WTC11 (cell line): ENCODE measurements around the gene DCTD. TPM values are rescaled to one million over a fixed set of nuclear protein-coding genes. Genes with fewer than 3 reads are reported as not detected.

Experiments used
- ATAC-seq: fragments of 200-7000 bp; cut with Tn5 transposase; 2 replicates; pipeline ENCODE4 v1.10.0; 2021; ENCODE audit warnings: mild to moderate bottlenecking, moderate library complexity
- CTCF ChIA-PET: fragments of 300-600 bp; sonication (Branson Sonifier 250); formaldehyde crosslinking; loops from one replicate; lab custom pipeline; 2021; ENCODE audit warnings: antibody characterized with exemption; lab: Charles Lee
- POLR2A ChIA-PET: fragments of 350-600 bp; sonication (Branson Sonifier 250); formaldehyde crosslinking; loops from one replicate; lab custom pipeline; 2021; ENCODE audit warnings: antibody characterized with exemption; lab: Charles Lee
- DNase-seq: peaks from one replicate; pipeline ENCODE4 v3.0.0; 2021; ENCODE audit warnings: low spot score
- H3K27ac Mint-ChIP-seq: 2 replicates; pipeline ENCODE4 v1.8.0; 2021; ENCODE audit warnings: mixed read lengths
- H3K27me3 Mint-ChIP-seq: 2 replicates; pipeline ENCODE4 v1.8.0; 2021; ENCODE audit warnings: low read depth, mild to moderate bottlenecking, moderate library complexity, mixed read lengths
- H3K36me3 Mint-ChIP-seq: 2 replicates; pipeline ENCODE4 v1.8.0; 2021; ENCODE audit warnings: mixed read lengths
- H3K4me1 Mint-ChIP-seq: 2 replicates; pipeline ENCODE4 v1.8.0; 2022; ENCODE audit warnings: mixed read lengths
- H3K4me3 Mint-ChIP-seq: 2 replicates; pipeline ENCODE4 v1.8.0; 2021; ENCODE audit warnings: mild to moderate bottlenecking, moderate library complexity, mixed read lengths
- H3K9me3 Mint-ChIP-seq: 2 replicates; pipeline ENCODE4 v1.8.0; 2021; ENCODE audit warnings: mixed read lengths
- CREB1 ChIP-seq: sonication (generic); formaldehyde crosslinking; IDR thresholded peaks from 2 replicates; pipeline ENCODE4 v1.8.0; 2023; ENCODE audit warnings: mild to moderate bottlenecking, missing genetic modification reagents
- ETV6 ChIP-seq: sonication (generic); formaldehyde crosslinking; IDR thresholded peaks from 2 replicates; pipeline ENCODE4 v1.8.1; 2022; ENCODE audit warnings: mild to moderate bottlenecking, missing genetic modification reagents
- FOXP1 ChIP-seq: sonication (generic); formaldehyde crosslinking; IDR thresholded peaks from 2 replicates; pipeline ENCODE4 v1.8.0; 2022; ENCODE audit warnings: missing genetic modification reagents, mild to moderate bottlenecking, moderate library complexity, borderline replicate concordance
- JAZF1 ChIP-seq: fragments of 250-450 bp; sonication (Bioruptor Pico); IDR thresholded peaks from 2 replicates; pipeline ENCODE4 v1.9.0; 2021; ENCODE audit warnings: moderate library complexity, mild to moderate bottlenecking, inconsistent platforms
- NFATC4 ChIP-seq: fragments of 250-450 bp; sonication (Bioruptor Pico); IDR thresholded peaks from 2 replicates; pipeline ENCODE4 v1.9.0; 2021; ENCODE audit warnings: mild to moderate bottlenecking
- NFE2L1 ChIP-seq: sonication (generic); formaldehyde crosslinking; IDR thresholded peaks from 2 replicates; pipeline ENCODE4 v1.8.1; 2023; ENCODE audit warnings: missing genetic modification reagents
- NFYB ChIP-seq: sonication (generic); formaldehyde crosslinking; conservative IDR thresholded peaks from 2 replicates; pipeline ENCODE4 v1.8.0; 2022; ENCODE audit warnings: low read depth, missing genetic modification reagents
- NR3C1 ChIP-seq: sonication (generic); formaldehyde crosslinking; conservative IDR thresholded peaks from 2 replicates; pipeline ENCODE4 v1.8.1; 2023; ENCODE audit warnings: low read depth, mild to moderate bottlenecking, missing genetic modification reagents
- PRRX2 ChIP-seq: fragments of 250-450 bp; sonication (Bioruptor Pico); IDR thresholded peaks from 2 replicates; pipeline ENCODE4 v1.8.0; 2021; ENCODE audit warnings: mild to moderate bottlenecking
- SMAD4 ChIP-seq: sonication (generic); formaldehyde crosslinking; IDR thresholded peaks from 2 replicates; pipeline ENCODE4 v1.8.0; 2022; ENCODE audit warnings: mild to moderate bottlenecking, missing genetic modification reagents
- SP1 ChIP-seq: sonication (generic); formaldehyde crosslinking; conservative IDR thresholded peaks from 2 replicates; pipeline ENCODE4 v1.8.1; 2022; ENCODE audit warnings: missing genetic modification reagents
- ZNF121 ChIP-seq: sonication (generic); formaldehyde crosslinking; IDR thresholded peaks from 2 replicates; pipeline ENCODE4 v1.8.0; 2023; ENCODE audit warnings: missing genetic modification reagents
- ZNF263 ChIP-seq: sonication (generic); formaldehyde crosslinking; IDR thresholded peaks from 2 replicates; pipeline ENCODE4 v1.8.1; 2022; ENCODE audit warnings: low read depth, mild to moderate bottlenecking, moderate library complexity, missing genetic modification reagents
- ZNF396 ChIP-seq: fragments of 250-450 bp; sonication (Bioruptor Pico); IDR thresholded peaks from 2 replicates; pipeline ENCODE4 v1.8.0; 2021; ENCODE audit warnings: mild to moderate bottlenecking, moderate library complexity, borderline replicate concordance
- ZNF671 ChIP-seq: fragments of 250-450 bp; sonication (Bioruptor Pico); IDR thresholded peaks from 2 replicates; pipeline ENCODE4 v1.8.0; 2021; ENCODE audit warnings: mild to moderate bottlenecking
- total RNA-seq: library from RNA; stranded (reverse); gene quantifications from 3 replicates; pipeline ENCODE4 v1.2.3, GENCODE V29; 2021
- TF ChIP-seq, protein P1 (sequence below): sonication (generic); formaldehyde crosslinking; IDR thresholded peaks from 2 replicates; pipeline ENCODE4 v1.8.1; 2022; ENCODE audit warnings: low read depth, mild to moderate bottlenecking, moderate library complexity, missing genetic modification reagents, borderline replicate concordance
- TF ChIP-seq, protein P2 (sequence below): fragments of 250-450 bp; sonication (Bioruptor Pico); conservative IDR thresholded peaks from 2 replicates; pipeline ENCODE4 v1.9.0; 2021; ENCODE audit warnings: mild to moderate bottlenecking
- TF ChIP-seq, protein P3 (sequence below): fragments of 250-450 bp; sonication (Bioruptor Pico); IDR thresholded peaks from 2 replicates; pipeline ENCODE4 v1.8.0; 2021; ENCODE audit warnings: mild to moderate bottlenecking
- TF ChIP-seq, protein P4 (sequence below): sonication (generic); formaldehyde crosslinking; IDR thresholded peaks from 2 replicates; pipeline ENCODE4 v1.8.1; 2022; ENCODE audit warnings: mild to moderate bottlenecking, moderate library complexity, missing genetic modification reagents
- TF ChIP-seq, protein P5 (sequence below): sonication (generic); formaldehyde crosslinking; IDR thresholded peaks from 2 replicates; pipeline ENCODE4 v1.8.1; 2023; ENCODE audit warnings: mild to moderate bottlenecking, missing genetic modification reagents, borderline replicate concordance
- TF ChIP-seq, protein P6 (sequence below): sonication (generic); formaldehyde crosslinking; conservative IDR thresholded peaks from 2 replicates; pipeline ENCODE4 v1.8.1; 2023; ENCODE audit warnings: mild to moderate bottlenecking, low read depth, missing genetic modification reagents, moderate library complexity
- TF ChIP-seq, protein P7 (sequence below): fragments of 200-600 bp; IDR thresholded peaks from 2 replicates; pipeline ENCODE4 v1.8.0; 2022; ENCODE audit warnings: antibody characterized with exemption
- TF ChIP-seq, protein P8 (sequence below): fragments of 250-450 bp; sonication (Bioruptor Pico); IDR thresholded peaks from 2 replicates; pipeline ENCODE4 v2.1.2; 2022; ENCODE audit warnings: mild to moderate bottlenecking, moderate library complexity

Gene DCTD
- total RNA-seq, 1 experiment from 2014 or later = 56.8 TPM

DNA sequence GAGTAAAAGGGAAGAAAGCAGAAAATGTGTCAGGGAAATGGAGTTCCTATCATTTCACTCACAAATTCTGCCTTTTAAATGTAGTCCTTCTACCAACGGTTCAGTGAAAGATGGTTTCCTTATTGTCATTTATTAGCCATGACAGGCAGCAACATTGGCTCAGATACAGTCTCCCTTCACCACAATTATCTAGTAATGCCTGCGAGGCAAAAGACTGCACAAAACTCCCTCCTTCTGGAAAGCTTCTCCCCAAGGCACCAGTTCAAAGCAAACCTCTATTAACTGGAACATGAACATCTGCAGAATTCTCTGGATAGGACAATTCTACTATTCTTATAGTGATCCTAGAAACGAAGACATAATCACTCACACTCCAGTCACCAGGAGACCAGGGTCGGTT is 28.3 kb downstream of the DCTD start (continued):
- TF ChIP-seq, protein P1, sequence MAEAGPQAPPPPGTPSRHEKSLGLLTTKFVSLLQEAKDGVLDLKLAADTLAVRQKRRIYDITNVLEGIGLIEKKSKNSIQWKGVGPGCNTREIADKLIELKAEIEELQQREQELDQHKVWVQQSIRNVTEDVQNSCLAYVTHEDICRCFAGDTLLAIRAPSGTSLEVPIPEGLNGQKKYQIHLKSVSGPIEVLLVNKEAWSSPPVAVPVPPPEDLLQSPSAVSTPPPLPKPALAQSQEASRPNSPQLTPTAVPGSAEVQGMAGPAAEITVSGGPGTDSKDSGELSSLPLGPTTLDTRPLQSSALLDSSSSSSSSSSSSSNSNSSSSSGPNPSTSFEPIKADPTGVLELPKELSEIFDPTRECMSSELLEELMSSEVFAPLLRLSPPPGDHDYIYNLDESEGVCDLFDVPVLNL = no peak
- TF ChIP-seq ZNF396 (CRISPR knock-in tag) (no peak), ZNF671 (CRISPR knock-in tag) (no peak), SP1 (CRISPR knock-in tag) (no peak), NFYB (CRISPR knock-in tag) (no peak), ZNF121 (CRISPR knock-in tag) (no peak)
- TF ChIP-seq, protein P2, sequence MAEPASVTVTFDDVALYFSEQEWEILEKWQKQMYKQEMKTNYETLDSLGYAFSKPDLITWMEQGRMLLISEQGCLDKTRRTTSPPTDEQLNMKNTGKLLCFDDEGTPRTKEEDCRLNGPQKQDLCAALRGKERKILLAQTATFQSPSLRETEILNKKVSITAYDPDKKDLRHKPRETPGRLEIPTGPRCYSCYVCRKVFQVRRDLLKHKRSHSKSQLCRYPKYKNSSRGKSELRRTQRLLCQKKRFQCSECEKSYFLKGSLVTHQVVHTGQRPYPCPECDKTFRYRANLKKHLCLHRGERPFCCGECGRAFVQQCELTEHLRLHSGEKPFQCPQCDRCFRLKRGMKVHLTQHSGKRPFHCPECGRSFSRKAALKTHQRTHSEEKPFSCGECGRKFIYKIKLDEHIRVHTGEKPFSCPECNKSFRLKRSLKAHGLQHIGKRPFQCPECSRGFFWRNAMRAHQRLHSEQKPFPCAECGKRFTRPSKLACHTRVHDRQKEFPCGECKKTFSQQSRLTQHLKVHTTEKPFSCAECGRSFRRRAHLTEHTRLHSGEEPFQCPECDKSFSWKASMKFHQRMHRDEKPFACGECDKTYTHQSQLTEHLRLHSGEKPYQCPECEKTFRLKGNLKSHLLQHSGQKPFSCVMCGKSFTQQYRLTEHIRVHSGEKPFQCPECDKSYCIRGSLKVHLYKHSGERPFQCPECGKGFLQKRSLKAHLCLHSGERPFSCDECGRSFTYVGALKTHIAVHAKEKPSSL (CRISPR knock-in tag) = no peak
- TF ChIP-seq, protein P3, sequence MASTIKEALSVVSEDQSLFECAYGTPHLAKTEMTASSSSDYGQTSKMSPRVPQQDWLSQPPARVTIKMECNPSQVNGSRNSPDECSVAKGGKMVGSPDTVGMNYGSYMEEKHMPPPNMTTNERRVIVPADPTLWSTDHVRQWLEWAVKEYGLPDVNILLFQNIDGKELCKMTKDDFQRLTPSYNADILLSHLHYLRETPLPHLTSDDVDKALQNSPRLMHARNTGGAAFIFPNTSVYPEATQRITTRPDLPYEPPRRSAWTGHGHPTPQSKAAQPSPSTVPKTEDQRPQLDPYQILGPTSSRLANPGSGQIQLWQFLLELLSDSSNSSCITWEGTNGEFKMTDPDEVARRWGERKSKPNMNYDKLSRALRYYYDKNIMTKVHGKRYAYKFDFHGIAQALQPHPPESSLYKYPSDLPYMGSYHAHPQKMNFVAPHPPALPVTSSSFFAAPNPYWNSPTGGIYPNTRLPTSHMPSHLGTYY = no peak
- TF ChIP-seq, protein P4, sequence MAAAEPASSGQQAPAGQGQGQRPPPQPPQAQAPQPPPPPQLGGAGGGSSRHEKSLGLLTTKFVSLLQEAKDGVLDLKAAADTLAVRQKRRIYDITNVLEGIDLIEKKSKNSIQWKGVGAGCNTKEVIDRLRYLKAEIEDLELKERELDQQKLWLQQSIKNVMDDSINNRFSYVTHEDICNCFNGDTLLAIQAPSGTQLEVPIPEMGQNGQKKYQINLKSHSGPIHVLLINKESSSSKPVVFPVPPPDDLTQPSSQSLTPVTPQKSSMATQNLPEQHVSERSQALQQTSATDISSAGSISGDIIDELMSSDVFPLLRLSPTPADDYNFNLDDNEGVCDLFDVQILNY (CRISPR knock-in tag) = no peak
- TF ChIP-seq, protein P5, sequence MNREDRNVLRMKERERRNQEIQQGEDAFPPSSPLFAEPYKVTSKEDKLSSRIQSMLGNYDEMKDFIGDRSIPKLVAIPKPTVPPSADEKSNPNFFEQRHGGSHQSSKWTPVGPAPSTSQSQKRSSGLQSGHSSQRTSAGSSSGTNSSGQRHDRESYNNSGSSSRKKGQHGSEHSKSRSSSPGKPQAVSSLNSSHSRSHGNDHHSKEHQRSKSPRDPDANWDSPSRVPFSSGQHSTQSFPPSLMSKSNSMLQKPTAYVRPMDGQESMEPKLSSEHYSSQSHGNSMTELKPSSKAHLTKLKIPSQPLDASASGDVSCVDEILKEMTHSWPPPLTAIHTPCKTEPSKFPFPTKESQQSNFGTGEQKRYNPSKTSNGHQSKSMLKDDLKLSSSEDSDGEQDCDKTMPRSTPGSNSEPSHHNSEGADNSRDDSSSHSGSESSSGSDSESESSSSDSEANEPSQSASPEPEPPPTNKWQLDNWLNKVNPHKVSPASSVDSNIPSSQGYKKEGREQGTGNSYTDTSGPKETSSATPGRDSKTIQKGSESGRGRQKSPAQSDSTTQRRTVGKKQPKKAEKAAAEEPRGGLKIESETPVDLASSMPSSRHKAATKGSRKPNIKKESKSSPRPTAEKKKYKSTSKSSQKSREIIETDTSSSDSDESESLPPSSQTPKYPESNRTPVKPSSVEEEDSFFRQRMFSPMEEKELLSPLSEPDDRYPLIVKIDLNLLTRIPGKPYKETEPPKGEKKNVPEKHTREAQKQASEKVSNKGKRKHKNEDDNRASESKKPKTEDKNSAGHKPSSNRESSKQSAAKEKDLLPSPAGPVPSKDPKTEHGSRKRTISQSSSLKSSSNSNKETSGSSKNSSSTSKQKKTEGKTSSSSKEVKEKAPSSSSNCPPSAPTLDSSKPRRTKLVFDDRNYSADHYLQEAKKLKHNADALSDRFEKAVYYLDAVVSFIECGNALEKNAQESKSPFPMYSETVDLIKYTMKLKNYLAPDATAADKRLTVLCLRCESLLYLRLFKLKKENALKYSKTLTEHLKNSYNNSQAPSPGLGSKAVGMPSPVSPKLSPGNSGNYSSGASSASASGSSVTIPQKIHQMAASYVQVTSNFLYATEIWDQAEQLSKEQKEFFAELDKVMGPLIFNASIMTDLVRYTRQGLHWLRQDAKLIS (CRISPR knock-in tag) = no peak
- TF ChIP-seq, all 79 proteins: peak for 0

DNA sequence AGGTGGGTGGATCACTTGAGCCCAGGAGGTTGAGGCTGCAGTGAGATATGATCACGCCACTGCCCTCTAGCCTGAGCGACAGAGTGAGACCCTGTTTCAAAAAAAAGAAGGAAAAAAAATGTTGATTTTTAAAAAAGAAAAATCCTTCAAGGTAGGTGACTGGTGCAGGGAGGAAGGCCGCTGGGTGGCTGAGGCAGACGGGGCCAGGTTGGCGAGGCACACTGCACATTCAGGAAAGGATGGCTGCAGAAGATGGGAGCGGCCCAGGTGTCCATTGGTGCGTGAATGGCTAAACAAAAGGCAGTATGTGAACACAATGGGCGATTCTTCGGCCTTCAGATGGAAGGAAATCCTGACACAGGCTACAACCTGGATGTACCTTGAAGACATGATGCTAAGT is 30.4 kb downstream of the DCTD start:
- H3K36me3 Mint-ChIP-seq = peaks cover 70% of the 10 kb centered on the region
- no peaks in the 10 kb centered on the region for H3K4me1 Mint-ChIP-seq
- H3K27me3 Mint-ChIP-seq = no peaks in the 10 kb centered on the region
- ChIA-PET POLR2A (no interaction called here), CTCF (no interaction called here)
- DNase-seq (no peak), ATAC-seq (no peak)
- no peak overlapping the region for H3K4me3 Mint-ChIP-seq
- H3K27ac Mint-ChIP-seq = no peak overlapping the region
- peaks cover 29% of the 10 kb centered on the region for H3K9me3 Mint-ChIP-seq
- TF ChIP-seq, protein P6, sequence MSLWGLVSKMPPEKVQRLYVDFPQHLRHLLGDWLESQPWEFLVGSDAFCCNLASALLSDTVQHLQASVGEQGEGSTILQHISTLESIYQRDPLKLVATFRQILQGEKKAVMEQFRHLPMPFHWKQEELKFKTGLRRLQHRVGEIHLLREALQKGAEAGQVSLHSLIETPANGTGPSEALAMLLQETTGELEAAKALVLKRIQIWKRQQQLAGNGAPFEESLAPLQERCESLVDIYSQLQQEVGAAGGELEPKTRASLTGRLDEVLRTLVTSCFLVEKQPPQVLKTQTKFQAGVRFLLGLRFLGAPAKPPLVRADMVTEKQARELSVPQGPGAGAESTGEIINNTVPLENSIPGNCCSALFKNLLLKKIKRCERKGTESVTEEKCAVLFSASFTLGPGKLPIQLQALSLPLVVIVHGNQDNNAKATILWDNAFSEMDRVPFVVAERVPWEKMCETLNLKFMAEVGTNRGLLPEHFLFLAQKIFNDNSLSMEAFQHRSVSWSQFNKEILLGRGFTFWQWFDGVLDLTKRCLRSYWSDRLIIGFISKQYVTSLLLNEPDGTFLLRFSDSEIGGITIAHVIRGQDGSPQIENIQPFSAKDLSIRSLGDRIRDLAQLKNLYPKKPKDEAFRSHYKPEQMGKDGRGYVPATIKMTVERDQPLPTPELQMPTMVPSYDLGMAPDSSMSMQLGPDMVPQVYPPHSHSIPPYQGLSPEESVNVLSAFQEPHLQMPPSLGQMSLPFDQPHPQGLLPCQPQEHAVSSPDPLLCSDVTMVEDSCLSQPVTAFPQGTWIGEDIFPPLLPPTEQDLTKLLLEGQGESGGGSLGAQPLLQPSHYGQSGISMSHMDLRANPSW (CRISPR knock-in tag) = no peak
- TF ChIP-seq ZNF263 (CRISPR knock-in tag) (no peak), NFATC4 (CRISPR knock-in tag) (no peak), SMAD4 (no peak), JAZF1 (no peak), CREB1 (CRISPR knock-in tag) (no peak), ETV6 (CRISPR knock-in tag) (no peak), NR3C1 (no peak), FOXP1 (no peak), NFE2L1 (CRISPR knock-in tag) (no peak), NFYB (CRISPR knock-in tag) (no peak), PRRX2 (no peak)
- TF ChIP-seq, protein P7, sequence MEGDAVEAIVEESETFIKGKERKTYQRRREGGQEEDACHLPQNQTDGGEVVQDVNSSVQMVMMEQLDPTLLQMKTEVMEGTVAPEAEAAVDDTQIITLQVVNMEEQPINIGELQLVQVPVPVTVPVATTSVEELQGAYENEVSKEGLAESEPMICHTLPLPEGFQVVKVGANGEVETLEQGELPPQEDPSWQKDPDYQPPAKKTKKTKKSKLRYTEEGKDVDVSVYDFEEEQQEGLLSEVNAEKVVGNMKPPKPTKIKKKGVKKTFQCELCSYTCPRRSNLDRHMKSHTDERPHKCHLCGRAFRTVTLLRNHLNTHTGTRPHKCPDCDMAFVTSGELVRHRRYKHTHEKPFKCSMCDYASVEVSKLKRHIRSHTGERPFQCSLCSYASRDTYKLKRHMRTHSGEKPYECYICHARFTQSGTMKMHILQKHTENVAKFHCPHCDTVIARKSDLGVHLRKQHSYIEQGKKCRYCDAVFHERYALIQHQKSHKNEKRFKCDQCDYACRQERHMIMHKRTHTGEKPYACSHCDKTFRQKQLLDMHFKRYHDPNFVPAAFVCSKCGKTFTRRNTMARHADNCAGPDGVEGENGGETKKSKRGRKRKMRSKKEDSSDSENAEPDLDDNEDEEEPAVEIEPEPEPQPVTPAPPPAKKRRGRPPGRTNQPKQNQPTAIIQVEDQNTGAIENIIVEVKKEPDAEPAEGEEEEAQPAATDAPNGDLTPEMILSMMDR = no peak
- TF ChIP-seq, protein P8, sequence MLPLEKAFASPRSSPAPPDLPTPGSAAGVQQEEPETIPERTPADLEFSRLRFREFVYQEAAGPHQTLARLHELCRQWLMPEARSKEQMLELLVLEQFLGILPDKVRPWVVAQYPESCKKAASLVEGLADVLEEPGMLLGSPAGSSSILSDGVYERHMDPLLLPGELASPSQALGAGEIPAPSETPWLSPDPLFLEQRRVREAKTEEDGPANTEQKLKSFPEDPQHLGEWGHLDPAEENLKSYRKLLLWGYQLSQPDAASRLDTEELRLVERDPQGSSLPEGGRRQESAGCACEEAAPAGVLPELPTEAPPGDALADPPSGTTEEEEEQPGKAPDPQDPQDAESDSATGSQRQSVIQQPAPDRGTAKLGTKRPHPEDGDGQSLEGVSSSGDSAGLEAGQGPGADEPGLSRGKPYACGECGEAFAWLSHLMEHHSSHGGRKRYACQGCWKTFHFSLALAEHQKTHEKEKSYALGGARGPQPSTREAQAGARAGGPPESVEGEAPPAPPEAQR (CRISPR knock-in tag) = no peak
